Testis (tissue), 3 donors: Measurements from ENCODE around the gene OPCML. TPM values are rescaled to one million over a fixed set of nuclear protein-coding genes. Genes with fewer than 3 reads are reported as not detected.

Source experiments
- DNase-seq: peaks from one replicate; pipeline ENCODE4 v3.0.0-alpha.2; 2019
- H3K27ac ChIP-seq, 2 donors: fragments of 200-600 bp; sonication (generic); one replicate each; pipeline ENCODE4 v1.5.1; 2019
- H3K27me3 ChIP-seq: fragments of 200-600 bp; sonication (generic); one replicate; pipeline ENCODE4 v1.5.1; 2019
- H3K36me3 ChIP-seq: fragments of 200-600 bp; sonication (generic); one replicate; pipeline ENCODE4 v1.5.1; 2017; ENCODE audit warnings: low read depth; ENCODE audit errors: missing control alignments
- H3K4me1 ChIP-seq: fragments of 200-600 bp; sonication (generic); one replicate; pipeline ENCODE4 v1.5.1; 2019
- H3K4me3 ChIP-seq, 2 donors: fragments of 200-600 bp; sonication (generic); one replicate each; pipeline ENCODE4 v1.5.1; 2017 to 2019
- H3K9me3 ChIP-seq: fragments of 200-600 bp; sonication (generic); one replicate; pipeline ENCODE4 v1.5.1; 2017
- CTCF ChIP-seq, 3 experiments: fragments of 450-650 bp in 2 of 3; fragments of 200-600 bp in 1 of 3; sonication (generic) in 1 of 3; IDR thresholded peaks; one replicate each; pipeline ENCODE4 v1.5.1; 2016 to 2019; ENCODE audit warnings: antibody characterized with exemption in 3 of 3, mild to moderate bottlenecking in 2 of 3, moderate library complexity in 1 of 3
- POLR2A ChIP-seq: fragments of 450-650 bp; IDR thresholded peaks from one replicate; pipeline ENCODE4 v1.6.1; 2017; ENCODE audit warnings: antibody characterized with exemption, mild to moderate bottlenecking, moderate library complexity
- WGBS, 2 donors: methylation state at CpG; one replicate each; pipeline ENCODE4 v1.1.5; 2018; 5-methylcytosine and 5-hydroxymethylcytosine counted together
- intact Hi-C: fragments of 100-400 bp; cut with DNase I; formaldehyde crosslinking; loops from one replicate; pipeline ENCODE4 v1.15.1; 2023; ENCODE audit warnings: low total_unique reads
- polyA plus RNA-seq: library from polyadenylated mRNA; stranded (reverse); fragments of 350-450 nt; fragmentation: Illumina TruSeq; extraction: RNeasy Lipid Tissue Mini Kit (QIAGEN cat#74804); gene quantifications from one replicate; pipeline ENCODE4 v1.2.3, GENCODE V29; 2014; ENCODE audit warnings: low read depth, low replicate concordance; ENCODE audit not compliant: insufficient read depth
- total RNA-seq, 2 donors: library from RNA; depleted of rRNA; stranded (reverse); fragments of >200 nt; gene quantifications; one replicate each; pipeline ENCODE4 v1.2.3, GENCODE V29; 2016

OPCML gene
- total and polyA plus RNA-seq, 3 donors from 2014 or later, result 0.16 to 2.7 (median 0.62) TPM

- H3K27ac ChIP-seq, result no peak overlapping the region
- no peaks in the 10 kb centered on the region for H3K27me3 ChIP-seq
- DNase-seq, result no peak
- WGBS, 2 donors, result 73% methylated on average over 3 of the region's 3 CpGs
- H3K36me3 ChIP-seq, result no peaks in the 10 kb centered on the region
- no peaks in the 10 kb centered on the region for H3K4me1 ChIP-seq
- TF ChIP-seq POLR2A, result no peak
- no peak for TF ChIP-seq CTCF (IDR thresholded peaks at IDR 0.05)
- H3K9me3 ChIP-seq, result no peaks in the 10 kb centered on the region
- intact Hi-C loops, result no loop called here
- H3K4me3 ChIP-seq, result no peak overlapping the region
Observed at GRCh38 chr11:132685174-132685611, 847.1 kb downstream of the OPCML start.

- Histone ChIP-seq H3K4me1 (no peaks in the 10 kb centered on the region), H3K27ac (no peak overlapping the region), H3K36me3 (no peaks in the 10 kb centered on the region), H3K27me3 (no peaks in the 10 kb centered on the region), H3K9me3 (no peaks in the 10 kb centered on the region), H3K4me3 (no peak overlapping the region)
- no peak for DNase-seq
- intact Hi-C loops, result no loop called here
- 90 to 97% methylated on average over 2 of the region's 2 CpGs for WGBS, 2 donors
- TF ChIP-seq CTCF (IDR thresholded peaks at IDR 0.05) (no peak), POLR2A (no peak)
Observed at GRCh38 chr11:132683602-132684001, 848.7 kb downstream of the OPCML start.

GRCh38 chr11:132681971-132682370 lies 850.3 kb downstream of the OPCML start:
- WGBS, 2 donors, result 64 to 77% methylated on average over 5 to 7 of the region's 7 CpGs
- Histone ChIP-seq H3K4me3 (no peak overlapping the region), H3K27me3 (no peaks in the 10 kb centered on the region), H3K4me1 (no peaks in the 10 kb centered on the region), H3K36me3 (no peaks in the 10 kb centered on the region), H3K27ac (no peak overlapping the region), H3K9me3 (no peaks in the 10 kb centered on the region)
- intact Hi-C loops, result no loop called here
- no peak for DNase-seq
- no peak for TF ChIP-seq CTCF (IDR thresholded peaks at IDR 0.05)
- no peak for TF ChIP-seq POLR2A

DNA sequence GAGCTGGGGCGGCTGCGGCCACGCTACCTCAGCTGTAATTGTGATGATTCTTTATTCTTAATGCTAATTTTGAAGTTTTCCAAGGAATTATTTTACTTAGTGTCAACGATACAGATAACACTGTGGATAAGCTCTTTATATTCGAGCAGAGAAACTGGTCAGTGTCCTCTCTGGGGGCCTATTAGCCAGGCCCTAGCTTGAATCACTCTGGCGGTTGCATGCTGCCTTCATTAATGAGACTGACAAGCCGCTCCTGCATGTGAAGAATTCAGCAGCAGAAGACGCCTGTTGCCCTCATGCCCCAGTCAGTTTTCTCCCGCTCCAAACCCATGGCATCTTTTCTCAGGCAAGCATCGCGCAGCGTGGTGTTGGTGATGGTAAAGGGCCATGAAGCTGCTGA lies 851.7 kb downstream of the OPCML start:
- no peak for TF ChIP-seq POLR2A
- no peak for TF ChIP-seq CTCF (IDR thresholded peaks at IDR 0.05)

DNA sequence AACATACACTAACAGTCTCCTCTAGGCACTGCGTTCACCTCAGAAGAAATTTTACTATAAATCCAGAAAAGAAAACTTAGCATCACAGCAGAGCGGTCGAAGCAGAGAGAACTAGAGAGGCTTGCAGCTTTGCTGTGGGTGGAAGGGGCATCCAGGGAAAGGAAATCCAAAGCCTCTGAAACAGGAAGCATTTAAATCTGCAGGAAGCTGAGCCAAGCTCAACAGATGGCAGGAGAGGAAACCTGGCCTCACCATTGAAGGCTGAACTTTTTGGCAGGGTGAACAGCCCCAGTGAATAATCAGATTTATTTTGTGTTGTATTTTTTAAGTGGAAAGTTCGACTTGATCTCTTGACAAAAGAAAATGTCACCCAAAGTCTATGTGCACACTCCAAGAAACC lies 858.1 kb downstream of the OPCML start:
- Histone ChIP-seq H3K27ac (no peak overlapping the region), H3K27me3 (no peaks in the 10 kb centered on the region), H3K36me3 (no peaks in the 10 kb centered on the region), H3K9me3 (no peaks in the 10 kb centered on the region), H3K4me1 (no peaks in the 10 kb centered on the region), H3K4me3 (no peak overlapping the region)
- 64 to 71% methylated on average over 4 of the region's 4 CpGs for WGBS, 2 donors
- DNase-seq, result no peak
- intact Hi-C loops, result no loop called here
- no peak for TF ChIP-seq CTCF (IDR thresholded peaks at IDR 0.05)
- TF ChIP-seq POLR2A, result no peak

More for the DNA sequence above, 851.7 kb downstream of the OPCML start:
- intact Hi-C loops, result no loop called here
- no peak for DNase-seq
- no peaks in the 10 kb centered on the region for H3K9me3 ChIP-seq
- H3K4me1 ChIP-seq, result no peaks in the 10 kb centered on the region
- no peaks in the 10 kb centered on the region for H3K27me3 ChIP-seq
- no peaks in the 10 kb centered on the region for H3K36me3 ChIP-seq
- H3K27ac ChIP-seq, result no peak overlapping the region
- 70 to 81% methylated on average over 12 of the region's 12 CpGs for WGBS, 2 donors
- H3K4me3 ChIP-seq, result no peak overlapping the region
